ENCODE results near the gene NUDT22.

The NUDT22 gene

DNA sequence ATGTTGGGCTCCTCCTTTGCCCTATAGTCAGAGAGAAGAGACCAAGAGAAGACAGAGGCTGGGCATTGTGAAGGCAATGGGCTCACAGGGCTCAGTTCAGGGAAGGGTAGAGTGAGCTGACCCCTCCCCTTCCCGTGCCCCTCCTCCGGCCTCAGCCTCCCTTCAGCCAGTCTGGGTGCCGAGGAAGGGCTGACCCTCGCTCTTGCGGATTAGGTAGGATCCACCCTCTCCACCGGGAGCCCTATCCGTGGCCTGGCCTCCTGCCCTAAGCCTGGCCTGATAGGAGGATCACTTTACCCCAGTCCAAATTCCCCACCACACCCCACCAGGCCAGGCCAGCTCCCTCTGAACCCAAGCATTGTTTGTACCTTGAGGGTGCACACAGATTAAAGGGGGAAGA is 22.5 kb downstream of the NUDT22 start:
- Mint-ChIP-seq H3K36me3 (ENCODE audit: low read depth) (no peaks in the 10 kb centered on the region), H3K4me3 (peak overlapping the region; percentile 75), H3K4me1 (ENCODE audit: low read depth) (peaks cover 25% of the 10 kb centered on the region), H3K27ac (no peak overlapping the region), H3K9me3 (no peaks in the 10 kb centered on the region), H3K27me3 (ENCODE audit: low read depth) (no peaks in the 10 kb centered on the region)

DNA sequence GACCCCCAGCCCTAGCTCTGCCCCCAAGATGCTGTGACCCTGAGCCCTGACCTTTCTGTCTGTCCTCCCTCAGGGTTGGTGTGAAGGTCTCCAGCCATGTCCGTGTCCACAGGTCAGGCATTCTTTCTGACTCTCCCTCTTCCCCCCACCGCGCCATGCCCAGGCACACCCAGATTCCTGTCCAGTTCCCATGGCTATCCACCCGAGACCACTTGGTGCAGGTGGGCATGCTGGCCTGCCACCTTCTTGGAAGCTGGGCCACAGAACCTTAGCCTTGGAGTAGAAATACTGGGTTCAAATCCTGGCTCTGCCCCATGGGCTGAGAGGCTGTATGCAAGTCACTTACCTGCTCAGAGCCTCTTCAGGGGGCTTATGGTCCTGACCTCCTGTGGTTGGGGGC is 23.0 kb downstream of the NUDT22 start:
- H3K27me3 Mint-ChIP-seq (ENCODE audit: low read depth), result no peaks in the 10 kb centered on the region
- no peak overlapping the region for H3K4me3 Mint-ChIP-seq
- H3K4me1 Mint-ChIP-seq (ENCODE audit: low read depth), result peaks cover 27% of the 10 kb centered on the region
- no peaks in the 10 kb centered on the region for H3K36me3 Mint-ChIP-seq (ENCODE audit: low read depth)
- H3K27ac Mint-ChIP-seq, result no peak overlapping the region
- H3K9me3 Mint-ChIP-seq, result no peaks in the 10 kb centered on the region

- Mint-ChIP-seq H3K4me1 (ENCODE audit: low read depth) (peaks cover 27% of the 10 kb centered on the region), H3K36me3 (ENCODE audit: low read depth) (no peaks in the 10 kb centered on the region), H3K27ac (no peak overlapping the region), H3K4me3 (peak overlapping the region; percentile 59), H3K27me3 (ENCODE audit: low read depth) (no peaks in the 10 kb centered on the region), H3K9me3 (no peaks in the 10 kb centered on the region)
Measured at GRCh38 chr11:64249563-64250414, 23.7 kb downstream of the NUDT22 start.

GRCh38 chr11:64250415-64251015 is 24.4 kb downstream of the NUDT22 start:
- peaks cover 2% of the 10 kb centered on the region for H3K36me3 Mint-ChIP-seq (ENCODE audit: low read depth)
- H3K9me3 Mint-ChIP-seq, result no peaks in the 10 kb centered on the region
- H3K27me3 Mint-ChIP-seq (ENCODE audit: low read depth), result no peaks in the 10 kb centered on the region
- H3K4me1 Mint-ChIP-seq (ENCODE audit: low read depth), result peaks cover 23% of the 10 kb centered on the region
- H3K4me3 Mint-ChIP-seq, result peak overlapping the region; percentile 74
- H3K27ac Mint-ChIP-seq, result no peak overlapping the region

- Mint-ChIP-seq H3K9me3 (no peaks in the 10 kb centered on the region), H3K4me1 (ENCODE audit: low read depth) (peaks cover 21% of the 10 kb centered on the region), H3K27ac (peak within 1 kb of the TSS; percentile 71), H3K4me3 (peak within 1 kb of the TSS; percentile 89), H3K27me3 (ENCODE audit: low read depth) (no peaks in the 10 kb centered on the region), H3K36me3 (ENCODE audit: low read depth) (peaks cover 2% of the 10 kb centered on the region)
Measured at GRCh38 chr11:64251016-64251752, 25.1 kb downstream of the NUDT22 start, which contains the start of gene PLCB3. Gene PLCB3, plus strand, starts transcription at chr11:64251530. Its CDS starts 120 bp downstream, at chr11:64251650.

GRCh38 chr11:64251753-64252002 is 25.6 kb downstream of the NUDT22 start:
- Mint-ChIP-seq H3K9me3 (no peaks in the 10 kb centered on the region), H3K27ac (peak overlapping the region; percentile 71), H3K4me1 (ENCODE audit: low read depth) (peaks cover 21% of the 10 kb centered on the region), H3K4me3 (peak overlapping the region; percentile 89), H3K36me3 (ENCODE audit: low read depth) (peaks cover 2% of the 10 kb centered on the region), H3K27me3 (ENCODE audit: low read depth) (no peaks in the 10 kb centered on the region)

DNA sequence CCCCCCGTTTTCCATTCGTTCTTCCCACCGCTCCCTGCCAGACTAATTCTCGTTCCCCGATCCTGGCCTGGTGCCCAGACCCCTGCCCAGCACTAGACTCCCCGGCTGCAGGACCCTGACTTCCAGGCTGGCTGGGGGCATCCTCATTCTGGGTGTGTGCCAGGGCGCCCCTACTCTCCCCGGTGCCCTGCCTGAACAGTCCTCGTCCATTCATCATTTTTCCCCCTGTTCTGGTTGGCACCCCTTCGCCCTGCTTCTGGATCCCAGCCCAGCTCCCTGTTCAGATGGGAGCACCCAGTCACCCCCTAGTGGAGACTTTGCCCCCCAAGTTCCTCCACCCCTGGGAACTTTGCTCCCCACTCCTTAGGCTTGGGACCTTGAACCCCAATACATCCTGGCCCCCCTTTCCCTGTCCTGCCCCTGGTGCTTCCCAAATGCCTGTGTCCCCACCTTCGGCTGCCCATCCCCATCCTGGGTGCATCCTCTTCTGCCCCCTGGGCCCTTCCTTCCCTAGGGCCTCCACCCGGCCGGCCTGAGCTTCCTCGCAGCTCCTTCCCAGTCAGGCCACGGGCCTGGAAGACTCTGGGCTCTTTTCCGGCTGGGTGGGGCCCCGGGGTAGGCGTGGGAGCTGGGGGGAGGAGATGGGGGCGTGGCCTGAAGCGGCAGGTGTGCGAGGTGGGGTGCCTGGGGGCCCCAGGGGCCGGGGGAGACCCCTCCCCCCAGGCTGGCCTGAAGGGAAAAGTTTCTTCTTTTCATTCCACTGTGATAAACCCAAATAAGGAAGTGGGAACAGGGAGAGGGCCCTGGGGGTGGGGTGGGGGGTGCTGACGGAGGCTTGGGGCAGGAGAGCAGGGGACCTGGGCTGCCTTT is 26.2 kb downstream of the NUDT22 start:
- Mint-ChIP-seq H3K36me3 (ENCODE audit: low read depth) (peaks cover 2% of the 10 kb centered on the region), H3K4me1 (ENCODE audit: low read depth) (peaks cover 21% of the 10 kb centered on the region), H3K4me3 (peak overlapping the region; percentile 89), H3K9me3 (no peaks in the 10 kb centered on the region), H3K27me3 (ENCODE audit: low read depth) (no peaks in the 10 kb centered on the region), H3K27ac (peak overlapping the region; percentile 71)

DNA sequence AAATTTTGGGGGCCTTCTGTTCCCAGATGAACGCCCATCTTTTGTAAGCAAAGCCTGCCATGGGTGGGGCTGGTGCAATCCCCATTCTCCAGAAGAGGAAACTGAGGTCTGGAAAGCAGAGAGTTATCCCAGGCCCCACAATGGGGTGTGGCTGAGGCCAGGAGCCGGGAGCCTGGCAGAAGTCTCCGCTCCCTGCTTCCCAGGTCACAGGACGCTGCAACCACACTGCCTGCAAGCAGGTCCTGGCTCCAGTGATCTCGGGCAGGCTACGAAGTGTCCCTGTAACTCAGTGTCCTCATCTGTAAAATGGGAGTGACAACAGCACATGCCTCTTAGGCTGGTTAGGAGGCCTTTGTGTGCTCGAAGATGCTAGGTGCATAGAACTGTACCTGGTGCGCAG is 27.0 kb downstream of the NUDT22 start:
- Mint-ChIP-seq H3K4me1 (ENCODE audit: low read depth) (peaks cover 18% of the 10 kb centered on the region), H3K36me3 (ENCODE audit: low read depth) (peaks cover 5% of the 10 kb centered on the region), H3K4me3 (peak overlapping the region; percentile 28), H3K27me3 (ENCODE audit: low read depth) (no peaks in the 10 kb centered on the region), H3K27ac (no peak overlapping the region), H3K9me3 (no peaks in the 10 kb centered on the region)

- H3K4me3 Mint-ChIP-seq, result peak overlapping the region; percentile 28
- peaks cover 16% of the 10 kb centered on the region for H3K4me1 Mint-ChIP-seq (ENCODE audit: low read depth)
- peaks cover 5% of the 10 kb centered on the region for H3K36me3 Mint-ChIP-seq (ENCODE audit: low read depth)
- no peaks in the 10 kb centered on the region for H3K9me3 Mint-ChIP-seq
- H3K27me3 Mint-ChIP-seq (ENCODE audit: low read depth), result no peaks in the 10 kb centered on the region
- no peak overlapping the region for H3K27ac Mint-ChIP-seq
Measured at GRCh38 chr11:64253481-64253880, 27.4 kb downstream of the NUDT22 start.

DNA sequence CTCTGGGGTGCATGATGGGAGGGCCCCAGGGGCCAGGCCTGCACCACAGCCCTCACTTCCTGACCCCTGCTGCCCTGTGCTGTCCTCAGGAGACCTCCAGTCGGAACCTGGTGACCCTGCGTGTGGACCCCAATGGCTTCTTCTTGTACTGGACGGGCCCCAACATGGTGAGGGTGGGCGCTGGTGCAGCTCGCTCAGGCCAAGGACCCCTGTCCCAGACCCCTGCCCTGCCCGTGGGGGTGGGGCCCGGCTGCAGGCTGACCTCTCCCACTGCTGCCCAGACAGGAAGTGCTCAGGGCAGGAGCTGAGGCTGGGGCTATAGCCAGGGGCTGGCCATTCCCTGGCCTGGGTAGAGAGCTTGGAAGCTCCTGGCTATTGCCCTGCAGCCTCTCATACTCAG is 28.3 kb downstream of the NUDT22 start:
- no peaks in the 10 kb centered on the region for H3K27me3 Mint-ChIP-seq (ENCODE audit: low read depth)
- no peak overlapping the region for H3K27ac Mint-ChIP-seq
- H3K4me1 Mint-ChIP-seq (ENCODE audit: low read depth), result peaks cover 16% of the 10 kb centered on the region

GRCh38 chr11:64255135-64256128 is 29.4 kb downstream of the NUDT22 start:
- Mint-ChIP-seq H3K4me3 (no peak overlapping the region), H3K4me1 (ENCODE audit: low read depth) (peaks cover 14% of the 10 kb centered on the region), H3K27ac (no peak overlapping the region), H3K36me3 (ENCODE audit: low read depth) (peaks cover 14% of the 10 kb centered on the region), H3K27me3 (ENCODE audit: low read depth) (no peaks in the 10 kb centered on the region), H3K9me3 (no peaks in the 10 kb centered on the region)

More for the DNA sequence above, 28.3 kb downstream of the NUDT22 start:
- H3K36me3 Mint-ChIP-seq (ENCODE audit: low read depth), result peaks cover 6% of the 10 kb centered on the region
- no peaks in the 10 kb centered on the region for H3K9me3 Mint-ChIP-seq
- H3K4me3 Mint-ChIP-seq, result no peak overlapping the region

DNA sequence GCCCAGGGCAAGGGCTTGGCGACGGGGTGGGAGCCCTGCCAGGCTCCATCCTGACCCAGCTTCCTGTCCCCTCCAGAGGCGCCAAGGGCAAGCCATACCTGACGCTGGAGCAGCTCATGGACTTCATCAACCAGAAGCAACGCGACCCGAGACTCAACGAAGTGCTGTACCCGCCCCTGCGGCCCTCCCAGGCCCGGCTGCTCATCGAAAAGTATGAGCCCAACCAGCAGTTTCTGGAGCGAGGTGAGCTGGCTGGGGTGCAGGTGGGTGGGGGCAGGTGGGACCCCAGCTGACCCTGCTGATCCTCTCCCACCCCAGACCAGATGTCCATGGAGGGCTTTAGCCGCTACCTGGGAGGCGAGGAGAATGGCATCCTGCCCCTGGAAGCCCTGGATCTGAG is 30.2 kb downstream of the NUDT22 start:
- H3K4me3 Mint-ChIP-seq, result no peak overlapping the region
- H3K36me3 Mint-ChIP-seq (ENCODE audit: low read depth), result peaks cover 16% of the 10 kb centered on the region
- H3K27ac Mint-ChIP-seq, result no peak overlapping the region
- H3K4me1 Mint-ChIP-seq (ENCODE audit: low read depth), result peaks cover 14% of the 10 kb centered on the region
- H3K9me3 Mint-ChIP-seq, result no peaks in the 10 kb centered on the region
- H3K27me3 Mint-ChIP-seq (ENCODE audit: low read depth), result no peaks in the 10 kb centered on the region

- Mint-ChIP-seq H3K4me3 (no peak overlapping the region), H3K27ac (no peak overlapping the region), H3K4me1 (ENCODE audit: low read depth) (peaks cover 9% of the 10 kb centered on the region), H3K27me3 (ENCODE audit: low read depth) (no peaks in the 10 kb centered on the region), H3K36me3 (ENCODE audit: low read depth) (peaks cover 21% of the 10 kb centered on the region), H3K9me3 (no peaks in the 10 kb centered on the region)
Measured at GRCh38 chr11:64258356-64258755, 32.3 kb downstream of the NUDT22 start.

All from T-helper 1 cell treated with Interleukin-12 subunit alpha and Interleukin-12 subunit beta and Interleukin-4 antibody, amounts not matched to agents 30 μg/mL and 1 μg/mL, for 36 hours (primary cell).